ENCODE measurements around the gene ZNF12. TPM values are rescaled to one million over a fixed set of nuclear protein-coding genes. Genes with fewer than 3 reads are reported as not detected.
A peak's percentile ranks its signal among the peaks of the same experiment; 100 is the strongest.

ZNF12 gene
- total RNA-seq, 4 donors from 2014 or later, result 29.2 to 43.9 (median 31.4) TPM

- Histone ChIP-seq H3K4me3 (replicated peaks in 1 of 3) (no peak overlapping the region), H3K27ac (no peak overlapping the region), H3K9me3 (no peaks in the 10 kb centered on the region), H3K27me3 (no peaks in the 10 kb centered on the region), H3K4me1 (peaks cover 13 to 26% of the 10 kb centered on the region in 2 donors), H3K36me3 (peaks cover 24 to 32% of the 10 kb centered on the region in 2 donors)
- TF ChIP-seq CTCF (IDR thresholded peaks at IDR 0.05) (no peak), POLR2A (IDR thresholded peaks at IDR 0.05) (no peak)
- WGBS, 2 donors, result 91 to 100% methylated on average over 11 to 12 of the region's 17 CpGs
- intact Hi-C loops (cut with DNase I), result no loop called here
- DNase-seq, result no peak
These were observed 58.5 kb downstream of the ZNF12 start for GRCh38 chr7:6648066-6648814.

GRCh38 chr7:6647541-6647940, 59.2 kb downstream of the ZNF12 start:
- Histone ChIP-seq H3K27ac (peak overlapping the region in 1 of 3 donors; percentile 24), H3K36me3 (peaks cover 17 to 30% of the 10 kb centered on the region in 2 donors), H3K9me3 (no peaks in the 10 kb centered on the region), H3K4me3 (replicated peaks in 1 of 3) (no peak overlapping the region), H3K4me1 (peaks cover 16 to 31% of the 10 kb centered on the region in 2 donors), H3K27me3 (no peaks in the 10 kb centered on the region)
- intact Hi-C loops (cut with DNase I), result no loop called here
- TF ChIP-seq POLR2A (IDR thresholded peaks at IDR 0.05) (no peak), CTCF (IDR thresholded peaks at IDR 0.05) (no peak)
- no peak for DNase-seq
- 89 to 92% methylated on average over 11 to 13 of the region's 14 CpGs for WGBS, 2 donors

- Histone ChIP-seq H3K4me3 (replicated peaks in 1 of 3) (no peak overlapping the region), H3K9me3 (no peaks in the 10 kb centered on the region), H3K4me1 (peaks cover 17 to 35% of the 10 kb centered on the region in 2 donors), H3K27ac (peak overlapping the region; percentile 24 to 61 (median 57)), H3K36me3 (peaks cover 13 to 25% of the 10 kb centered on the region in 2 donors), H3K27me3 (no peaks in the 10 kb centered on the region)
- intact Hi-C loops (cut with DNase I), result no loop called here
- TF ChIP-seq CTCF (IDR thresholded peaks at IDR 0.05) (no peak), POLR2A (IDR thresholded peaks at IDR 0.05) (no peak)
- WGBS, 2 donors, result 78 to 83% methylated on average over 2 to 7 of the region's 8 CpGs
- DNase-seq, result no peak
These were observed 59.7 kb downstream of the ZNF12 start for GRCh38 chr7:6647080-6647479.

- H3K4me1 ChIP-seq, result peaks cover 17 to 39% of the 10 kb centered on the region in 2 donors
- 33 to 45% methylated on average over 3 to 5 of the region's 8 CpGs for WGBS, 2 donors
- H3K27ac ChIP-seq, result peak overlapping the region in 2 of 3 donors; percentile 57 to 61
- H3K4me3 ChIP-seq (replicated peaks in 1 of 3), result no peak overlapping the region
- H3K9me3 ChIP-seq, result no peaks in the 10 kb centered on the region
- DNase-seq, result peak; percentile 64 to 69
- H3K27me3 ChIP-seq, result no peaks in the 10 kb centered on the region
- TF ChIP-seq CTCF (IDR thresholded peaks at IDR 0.05) (no peak), POLR2A (IDR thresholded peaks at IDR 0.05) (no peak)
- H3K36me3 ChIP-seq, result peaks cover 9 to 24% of the 10 kb centered on the region in 2 donors
- intact Hi-C loops (cut with DNase I), result no loop called here
These were observed 60.3 kb downstream of the ZNF12 start for GRCh38 chr7:6646465-6646864.

- WGBS, 2 donors, result 96 to 100% methylated on average over 10 of the region's 10 CpGs
- DNase-seq, result no peak
These were observed 62.0 kb downstream of the ZNF12 start for GRCh38 chr7:6644728-6645127.

More at GRCh38 chr7:6644728-6645127, 62.0 kb downstream of the ZNF12 start:
- Histone ChIP-seq H3K27ac (no peak overlapping the region), H3K27me3 (no peaks in the 10 kb centered on the region), H3K4me3 (replicated peaks in 1 of 3) (no peak overlapping the region), H3K36me3 (peaks cover 9 to 24% of the 10 kb centered on the region in 2 donors), H3K9me3 (no peaks in the 10 kb centered on the region), H3K4me1 (peaks cover 17 to 39% of the 10 kb centered on the region in 2 donors)
- intact Hi-C loops (cut with DNase I), result no loop called here
- no peak for TF ChIP-seq CTCF (IDR thresholded peaks at IDR 0.05)
- TF ChIP-seq POLR2A (IDR thresholded peaks at IDR 0.05), result no peak
